Stimulated activated CD8-positive, alpha-beta memory T cell treated with anti-CD3 and anti-CD28 coated beads, Interleukin-7, amount 100 ng/mL, for 1 hour (primary cell): ENCODE measurements around the gene MOSMO.
"Not testable (repeated sequence)": the region's sequence is repeated elsewhere in the genome, so short reads cannot be mapped to it uniquely, and the experiment has no call there.

Experiments used
- DNase-seq, 2 donors: peaks; one replicate each; pipeline ENCODE4 v3.0.0-alpha.2; 2020; ENCODE audit warnings: low read depth in 2 of 2

Gene MOSMO

GRCh38 chr16:22003195-22003594 is 4.7 kb upstream of the MOSMO start:
- no peak for DNase-seq

DNA sequence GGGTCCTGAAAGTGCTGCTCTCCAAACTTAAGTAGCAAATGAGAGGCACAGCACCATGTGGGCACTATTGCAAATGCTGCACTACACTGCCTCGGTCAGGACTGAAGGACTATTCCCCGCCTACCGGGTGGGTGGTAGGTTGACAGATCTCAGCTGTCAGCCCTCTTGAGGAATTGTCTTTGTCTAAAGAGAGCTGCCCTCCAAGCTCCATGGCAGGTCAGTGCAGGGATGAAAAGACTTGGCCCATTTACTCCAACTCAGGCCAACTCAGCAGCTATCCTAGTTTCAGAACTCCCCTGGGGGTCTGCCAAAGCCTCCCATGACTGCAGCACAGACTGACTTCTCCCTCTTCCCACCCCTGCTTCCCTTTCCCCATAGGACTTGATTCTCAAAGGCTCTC is 3.6 kb upstream of the MOSMO start:
- DNase-seq = no peak

- DNase-seq = no peak
Measured at GRCh38 chr16:22005746-22006145, 2.2 kb upstream of the MOSMO start.

DNA sequence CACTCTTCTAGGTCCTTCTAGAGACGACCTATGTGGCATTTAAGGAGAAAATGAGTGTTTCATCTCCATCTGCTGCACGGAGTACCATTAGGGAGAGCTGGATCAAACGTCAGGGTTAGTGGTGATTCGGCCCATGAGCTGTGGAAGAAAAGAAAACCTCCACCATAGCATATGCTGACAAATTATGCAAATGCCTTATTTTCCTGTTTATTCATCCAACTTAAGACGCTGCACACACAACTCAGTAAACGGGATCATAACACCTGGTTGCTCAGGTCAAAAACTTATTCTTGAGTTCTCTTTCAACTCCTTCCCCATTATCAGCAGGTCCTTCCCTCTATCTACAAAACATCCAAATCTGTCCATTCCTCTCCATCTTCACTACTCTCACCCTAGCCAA is 1.3 kb upstream of the MOSMO start:
- no peak for DNase-seq

DNA sequence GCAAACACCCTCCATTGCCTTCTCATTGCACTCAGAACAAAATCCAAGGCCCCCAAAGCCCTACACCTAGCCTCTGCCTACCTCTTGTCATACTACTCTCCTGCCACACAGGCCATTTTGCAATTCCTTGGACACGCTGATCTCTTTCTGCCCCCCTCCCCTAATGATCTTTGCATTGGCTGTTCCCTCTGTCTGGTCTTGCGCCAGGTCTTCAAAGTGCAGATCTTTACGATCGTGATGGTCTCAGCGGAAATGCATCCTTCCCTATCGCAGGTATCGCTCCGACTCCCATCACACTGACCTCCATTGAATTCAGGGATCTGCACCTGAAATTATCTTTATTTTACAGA is 777 bp upstream of the MOSMO start:
- DNase-seq = no peak

- no peak for DNase-seq
Measured at GRCh38 chr16:22008215-22009059, 526 bp downstream of the MOSMO start.

DNA sequence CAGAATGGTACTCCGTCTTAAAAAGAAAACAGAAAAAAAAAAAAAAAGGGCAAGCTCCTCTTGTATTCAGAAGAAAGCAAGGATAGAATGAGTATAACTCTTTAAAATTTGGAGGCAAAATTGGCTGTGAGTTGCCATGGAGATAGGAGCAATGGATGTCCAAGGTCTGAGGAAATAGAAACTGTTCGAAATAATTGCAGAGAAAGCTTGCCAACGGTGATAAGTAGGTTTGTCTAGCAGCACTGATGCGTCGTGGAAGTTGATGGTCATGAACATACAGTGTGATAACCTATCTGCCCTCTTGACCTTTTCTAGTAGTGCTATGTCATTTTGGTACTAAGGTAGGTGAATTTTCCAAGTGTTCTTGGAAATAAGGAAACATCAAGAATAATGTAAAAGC is 3.0 kb downstream of the MOSMO start:
- DNase-seq = no peak

GRCh38 chr16:22012241-22012640 is 4.3 kb downstream of the MOSMO start:
- DNase-seq = no peak

- DNase-seq = no peak
Measured at GRCh38 chr16:22013486-22013885, 5.6 kb downstream of the MOSMO start.

DNA sequence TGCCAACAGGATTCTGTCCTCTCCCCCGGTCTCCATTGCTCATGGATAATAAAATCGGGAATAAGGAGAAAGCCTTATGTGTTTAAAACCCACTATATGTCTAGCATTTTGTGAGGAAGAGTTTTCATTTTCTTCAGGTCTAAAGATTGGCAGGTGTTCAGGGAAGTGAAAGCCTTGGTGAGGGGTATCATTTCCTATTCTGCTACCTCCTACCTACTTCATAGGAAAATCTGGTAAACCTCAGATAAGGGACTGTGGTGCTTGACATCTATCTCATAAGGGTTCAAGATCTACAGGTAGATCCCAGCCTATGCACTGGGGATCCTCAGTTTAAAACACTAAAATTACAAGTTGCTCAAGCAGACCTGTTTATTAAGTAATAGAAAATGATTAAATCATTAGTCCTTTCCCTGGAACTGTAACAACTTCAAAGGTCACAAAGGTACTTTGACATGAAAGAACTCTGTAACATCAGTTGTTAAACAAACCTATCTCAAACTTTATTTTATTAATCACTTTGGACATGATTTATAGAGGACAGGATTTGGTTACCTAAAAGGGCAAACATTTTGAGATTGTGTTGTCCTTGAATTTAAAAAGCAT is 6.5 kb downstream of the MOSMO start:
- no peak for DNase-seq

DNA sequence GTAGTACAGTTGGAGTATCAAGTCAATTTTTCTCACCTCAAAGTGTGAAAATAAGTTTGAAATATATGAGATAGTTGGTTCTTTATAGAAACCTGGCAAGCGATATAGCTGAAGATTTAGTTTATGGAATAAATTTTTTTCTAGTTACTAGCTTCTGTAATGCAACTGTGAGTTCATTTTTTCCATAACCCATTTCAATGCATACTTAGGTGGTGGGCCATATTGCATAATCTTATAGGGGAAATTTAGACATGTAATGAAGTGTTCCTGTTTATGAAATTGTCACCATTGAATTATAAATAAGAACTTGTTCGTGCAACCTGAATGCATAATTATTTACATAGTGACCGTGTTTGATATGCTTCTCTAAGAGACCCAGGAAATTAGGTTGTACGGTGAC is 9.0 kb downstream of the MOSMO start:
- no peak for DNase-seq

DNA sequence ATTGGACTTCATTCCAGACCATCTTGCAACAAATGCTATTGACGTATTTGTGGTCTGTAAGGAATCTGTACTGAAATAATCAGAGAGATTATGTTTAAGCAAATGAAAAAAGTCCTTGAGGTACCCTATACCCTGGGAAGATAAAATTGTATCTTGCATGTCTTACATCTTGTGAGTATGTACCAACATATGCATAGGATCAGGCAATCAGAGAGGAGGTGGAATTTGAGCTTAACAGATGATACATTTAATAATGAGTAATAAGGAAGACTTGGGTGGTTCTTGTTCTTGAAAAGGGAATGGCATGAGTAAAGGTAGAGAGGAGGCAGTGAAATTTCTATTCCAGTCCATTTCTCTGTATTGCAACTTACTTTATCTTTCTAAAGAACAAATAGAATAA is 10.6 kb downstream of the MOSMO start:
- DNase-seq = no peak

DNA sequence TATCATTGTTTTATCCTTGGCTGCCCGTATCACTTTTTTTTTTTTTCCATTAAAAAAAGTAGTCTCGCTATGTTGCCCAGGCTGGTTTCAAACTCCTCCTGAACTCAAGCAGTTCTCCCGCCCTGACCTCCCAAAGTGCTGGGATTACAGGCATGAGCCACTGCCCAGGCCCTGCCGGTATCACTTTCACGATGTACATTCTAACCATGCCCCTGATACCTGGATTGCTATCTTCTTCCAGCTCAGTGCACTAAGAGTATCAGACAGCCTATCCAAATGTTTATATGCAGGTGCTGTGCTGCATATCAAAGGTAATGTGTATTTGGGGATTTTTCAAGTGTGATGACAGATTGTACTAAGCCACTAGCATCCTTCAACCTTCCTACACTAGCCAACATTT is 14.2 kb downstream of the MOSMO start:
- no peak for DNase-seq

DNA sequence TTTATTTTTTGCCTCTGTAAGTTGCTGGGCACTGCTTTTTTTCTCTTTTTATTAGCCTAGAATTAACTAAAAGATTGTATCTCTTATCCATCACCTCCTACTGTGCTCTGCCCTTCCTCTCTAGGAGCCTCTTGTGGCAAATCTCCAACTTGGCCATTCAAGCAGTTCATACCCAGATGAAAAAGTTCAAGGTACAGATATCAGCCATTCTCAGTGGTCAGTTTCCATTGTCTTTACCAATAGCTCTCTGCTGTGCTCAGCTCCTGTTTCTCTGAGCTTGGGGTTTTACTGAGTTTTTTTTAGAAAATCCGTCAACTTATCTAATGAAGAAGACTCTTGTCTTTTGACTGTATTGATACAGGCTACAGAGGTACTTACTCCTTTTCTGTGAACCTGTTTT is 15.6 kb downstream of the MOSMO start:
- no peak for DNase-seq

DNA sequence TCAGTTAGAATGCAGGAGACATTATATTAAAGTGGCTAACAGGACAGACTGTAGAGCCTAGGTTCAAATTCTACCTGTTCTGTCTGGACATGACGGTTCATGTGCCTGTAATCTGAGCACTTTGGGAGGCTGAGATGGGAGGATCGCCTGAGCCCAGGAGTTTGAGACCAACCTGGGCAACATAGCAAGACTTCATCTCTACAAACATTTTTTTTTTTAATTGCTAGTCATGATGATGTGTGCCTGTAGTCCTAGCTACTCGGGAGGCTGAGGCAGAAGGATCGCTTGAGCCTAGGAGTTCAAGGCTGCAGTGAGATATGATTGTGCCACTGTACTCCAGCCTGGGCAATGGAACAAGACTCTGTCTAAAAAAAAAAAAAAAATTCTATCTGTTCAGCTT is 16.9 kb downstream of the MOSMO start:
- DNase-seq = not testable (repeated sequence)

DNA sequence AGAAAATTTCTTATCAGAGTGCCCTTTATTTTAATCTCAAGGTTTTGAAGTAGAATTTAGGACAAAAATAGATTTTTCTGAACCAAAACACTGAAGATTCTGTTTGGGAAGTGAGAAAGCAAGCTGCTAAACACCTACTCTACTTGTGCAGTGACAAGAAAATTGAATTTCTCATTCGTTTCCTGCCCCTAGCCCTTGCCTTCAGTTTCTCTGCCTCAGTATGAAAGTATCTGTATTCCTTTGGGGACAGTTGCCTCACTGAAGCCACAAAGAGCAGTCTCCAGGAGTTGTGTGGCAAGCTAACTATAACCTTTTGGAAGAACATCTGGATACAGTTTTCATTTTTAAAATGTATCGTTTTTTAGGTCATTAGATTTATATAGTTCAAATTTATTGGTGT is 19.7 kb downstream of the MOSMO start:
- DNase-seq = no peak

DNA sequence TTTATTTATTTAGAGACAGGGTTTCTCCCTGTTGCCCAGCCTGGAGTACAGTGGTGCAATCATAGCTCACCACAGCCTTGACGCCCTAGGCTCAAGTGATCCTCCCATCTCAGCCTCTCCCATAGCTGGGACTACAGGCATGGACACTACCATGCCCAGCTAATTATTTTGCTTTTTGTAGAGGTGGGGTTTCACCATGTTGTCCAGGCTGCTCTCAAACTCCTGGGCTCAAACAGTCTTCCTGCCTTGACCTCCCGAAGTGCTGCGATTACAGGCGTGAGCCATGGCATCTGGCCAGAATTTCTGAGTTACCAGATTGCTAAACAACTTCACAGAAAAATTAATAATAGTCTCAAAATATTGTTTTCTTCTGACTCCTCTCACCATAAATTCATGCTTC is 21.7 kb downstream of the MOSMO start:
- no peak for DNase-seq

DNA sequence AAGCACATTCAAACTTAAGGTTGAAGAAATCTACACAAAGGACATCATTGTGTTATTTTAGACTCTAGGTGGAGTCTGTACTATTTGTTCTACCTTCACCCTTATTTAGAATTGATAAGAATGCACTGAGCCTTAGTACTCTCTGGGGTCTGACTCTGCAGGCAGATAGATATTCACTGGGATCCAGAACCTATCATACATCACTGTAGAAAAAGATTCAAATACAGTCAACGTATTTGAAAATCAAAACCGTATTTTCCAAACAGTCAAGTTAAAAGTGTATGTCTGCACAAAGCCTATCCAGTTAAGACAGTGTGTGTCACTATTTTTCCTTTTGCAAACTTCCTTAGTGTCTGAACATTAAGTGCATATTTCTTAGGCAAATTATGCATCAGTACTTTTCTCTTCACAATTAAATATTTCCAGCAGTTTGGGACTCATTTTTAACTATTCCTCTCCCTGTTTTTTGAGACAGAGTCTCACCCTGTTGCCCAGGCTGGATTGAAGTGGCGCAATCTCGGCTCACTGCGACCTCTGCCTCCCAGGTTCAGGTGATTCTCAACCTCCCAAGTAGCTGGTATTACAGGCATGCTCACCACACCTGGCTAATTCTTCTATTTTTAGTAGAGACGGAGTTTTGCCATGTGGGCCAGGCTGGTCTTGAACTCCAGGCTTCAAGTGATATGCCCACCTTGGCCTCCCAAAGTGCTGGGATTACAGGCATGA is 22.3 kb downstream of the MOSMO start:
- DNase-seq = no peak

- no peak for DNase-seq
Measured at GRCh38 chr16:22031483-22032083, 23.7 kb downstream of the MOSMO start.

GRCh38 chr16:22034503-22034902 is 26.6 kb downstream of the MOSMO start:
- DNase-seq = no peak

DNA sequence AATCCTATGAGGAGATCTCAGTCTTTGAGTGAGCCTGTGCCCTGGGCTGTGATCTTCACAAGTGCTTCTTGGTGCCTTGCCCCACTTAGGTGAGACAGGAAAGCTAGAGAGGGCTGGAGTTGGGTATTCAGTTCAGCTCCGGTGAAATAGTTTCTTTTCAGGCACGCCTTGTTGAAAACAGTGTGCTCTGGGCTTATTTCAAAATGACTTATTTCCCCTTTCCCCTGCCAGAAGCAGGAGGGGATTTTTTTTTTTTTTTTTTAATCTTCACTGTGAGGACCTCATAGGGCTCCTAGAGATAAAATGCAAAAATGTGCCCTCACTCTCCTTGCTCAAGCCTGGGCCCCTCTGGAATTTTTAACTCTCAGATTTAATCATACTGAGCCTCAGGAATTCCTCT is 27.2 kb downstream of the MOSMO start:
- no peak for DNase-seq

DNA sequence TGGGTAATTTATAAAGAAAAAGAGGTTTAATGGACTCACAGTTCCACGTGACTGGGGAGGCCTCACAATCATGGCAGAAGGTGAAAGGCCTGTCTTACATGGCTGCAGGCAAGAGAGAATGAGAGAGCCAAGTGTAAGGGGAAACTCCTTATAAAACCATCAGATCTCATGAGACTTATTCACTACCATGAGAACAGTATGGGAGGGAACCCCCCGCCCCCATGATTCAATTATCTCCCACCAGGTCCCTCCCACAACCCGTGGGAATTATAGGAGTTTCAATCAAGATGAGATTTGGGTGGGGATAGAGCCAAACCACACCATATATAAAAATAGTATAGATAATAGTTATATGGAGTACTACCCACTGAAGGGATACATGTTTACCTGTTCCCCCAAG is 36.0 kb downstream of the MOSMO start:
- not testable (repeated sequence) for DNase-seq

DNA sequence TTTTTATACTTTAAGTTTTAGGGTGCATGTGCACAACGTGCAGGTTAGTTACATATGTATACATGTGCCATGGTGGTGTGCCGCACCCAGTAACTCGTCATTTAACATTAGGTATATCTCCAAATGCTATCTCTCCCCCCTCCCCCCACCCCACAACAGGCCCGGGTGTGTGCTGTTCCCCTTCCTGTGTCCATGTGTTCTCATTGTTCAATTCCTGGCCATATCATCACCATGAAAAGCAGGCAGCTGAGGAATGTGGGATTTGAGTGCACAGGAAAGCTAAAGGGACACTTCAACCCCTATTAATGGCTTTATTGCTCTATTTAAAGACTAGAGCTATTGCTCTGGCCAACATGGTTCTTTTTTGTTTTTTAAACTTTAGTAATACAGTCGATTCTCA is 38.0 kb downstream of the MOSMO start:
- DNase-seq = not testable (repeated sequence)
